ENCODE data around the gene FOXRED2.
A peak's percentile ranks its signal among the peaks of the same experiment; 100 is the strongest.

The FOXRED2 gene

DNA sequence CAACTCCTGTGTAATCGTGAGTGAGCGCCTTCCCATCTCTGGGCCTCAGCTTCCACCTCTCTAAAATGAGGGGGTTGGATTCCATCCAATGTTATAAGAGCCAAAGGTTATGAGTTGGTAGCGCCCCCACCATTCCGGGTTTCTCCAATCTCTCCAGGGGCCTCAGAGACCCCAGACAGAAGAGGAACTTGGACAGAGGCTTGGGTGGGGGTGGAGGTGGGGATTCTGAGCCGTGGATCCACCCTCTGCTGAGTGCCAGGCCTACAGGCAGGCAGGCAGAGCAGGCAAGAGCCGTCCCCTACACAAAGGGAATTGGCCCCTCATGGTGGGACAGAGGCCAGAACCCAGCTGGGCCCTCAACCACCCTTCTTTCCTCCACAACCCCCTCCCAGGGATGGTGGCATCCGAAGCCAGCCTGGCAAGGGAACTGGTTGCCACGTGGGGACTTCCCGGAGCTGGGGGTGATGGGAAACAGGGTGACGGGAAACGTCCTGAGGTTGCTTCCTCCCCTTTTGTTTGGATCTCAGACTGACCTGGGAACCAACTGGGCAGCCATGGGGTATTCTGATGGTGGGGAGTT is 57.2 kb downstream of the FOXRED2 start:
- H3K4me3 ChIP-seq (ENCODE audit: control insufficient read depth, low read depth, low read length) = no peak overlapping the region
- TF ChIP-seq, protein P1, sequence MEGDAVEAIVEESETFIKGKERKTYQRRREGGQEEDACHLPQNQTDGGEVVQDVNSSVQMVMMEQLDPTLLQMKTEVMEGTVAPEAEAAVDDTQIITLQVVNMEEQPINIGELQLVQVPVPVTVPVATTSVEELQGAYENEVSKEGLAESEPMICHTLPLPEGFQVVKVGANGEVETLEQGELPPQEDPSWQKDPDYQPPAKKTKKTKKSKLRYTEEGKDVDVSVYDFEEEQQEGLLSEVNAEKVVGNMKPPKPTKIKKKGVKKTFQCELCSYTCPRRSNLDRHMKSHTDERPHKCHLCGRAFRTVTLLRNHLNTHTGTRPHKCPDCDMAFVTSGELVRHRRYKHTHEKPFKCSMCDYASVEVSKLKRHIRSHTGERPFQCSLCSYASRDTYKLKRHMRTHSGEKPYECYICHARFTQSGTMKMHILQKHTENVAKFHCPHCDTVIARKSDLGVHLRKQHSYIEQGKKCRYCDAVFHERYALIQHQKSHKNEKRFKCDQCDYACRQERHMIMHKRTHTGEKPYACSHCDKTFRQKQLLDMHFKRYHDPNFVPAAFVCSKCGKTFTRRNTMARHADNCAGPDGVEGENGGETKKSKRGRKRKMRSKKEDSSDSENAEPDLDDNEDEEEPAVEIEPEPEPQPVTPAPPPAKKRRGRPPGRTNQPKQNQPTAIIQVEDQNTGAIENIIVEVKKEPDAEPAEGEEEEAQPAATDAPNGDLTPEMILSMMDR (conservative IDR thresholded peaks at IDR 0.05; ENCODE audit: control insufficient read depth, insufficient read depth, low read depth, low read length) = no peak
- DNase-seq (ENCODE audit: low read depth) = no peak

DNA sequence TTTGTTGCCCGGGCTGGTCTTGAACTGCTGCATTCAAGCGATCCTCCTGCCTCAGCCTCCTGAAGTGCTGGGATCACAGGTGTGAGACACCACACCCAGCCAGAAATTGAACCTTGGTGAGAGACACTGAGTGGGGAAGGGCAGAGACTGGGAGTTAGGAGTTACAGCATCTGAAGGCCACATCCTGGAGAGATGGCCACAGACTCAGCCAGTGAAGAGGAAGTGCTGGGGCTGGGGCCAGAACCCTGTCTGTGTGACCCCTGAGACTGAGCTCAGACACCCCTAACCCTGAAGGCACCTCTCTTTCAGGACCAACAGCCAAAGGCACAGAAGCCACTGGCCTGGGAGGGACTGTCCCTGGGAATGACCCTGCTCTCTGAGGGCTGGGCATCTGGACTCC is 59.2 kb downstream of the FOXRED2 start:
- H3K4me3 ChIP-seq (ENCODE audit: control insufficient read depth, low read depth, low read length) = no peak overlapping the region
- TF ChIP-seq, protein P1 (conservative IDR thresholded peaks at IDR 0.05; ENCODE audit: control insufficient read depth, insufficient read depth, low read depth, low read length) = no peak
- no peak for DNase-seq (ENCODE audit: low read depth)

DNA sequence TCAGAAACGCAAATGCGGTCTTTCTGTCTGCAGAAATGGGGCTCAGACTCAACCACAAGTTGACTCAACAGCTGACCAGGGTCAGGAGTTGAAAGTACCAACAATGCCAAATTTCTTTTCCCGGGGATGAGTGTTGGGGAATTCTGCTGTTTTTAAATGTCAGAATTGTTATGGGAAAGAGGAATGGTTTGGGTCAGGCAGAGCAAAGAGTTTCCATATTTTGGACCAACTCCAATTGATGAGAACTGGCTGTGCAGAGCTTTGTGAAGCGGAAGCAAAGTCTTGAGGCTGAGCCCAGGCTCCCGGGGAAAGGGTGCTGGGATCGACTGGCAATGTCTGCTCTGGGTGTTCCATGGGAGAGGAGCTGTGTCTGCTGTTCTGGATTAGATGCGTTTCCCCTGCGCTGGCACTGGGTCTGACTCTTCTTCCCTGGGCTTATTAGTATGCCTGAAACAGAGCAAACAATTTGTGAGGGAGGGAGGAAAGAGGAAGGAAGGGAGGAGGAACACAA is 61.6 kb downstream of the FOXRED2 start:
- peak; percentile 96 for DNase-seq (ENCODE audit: low read depth)

DNA sequence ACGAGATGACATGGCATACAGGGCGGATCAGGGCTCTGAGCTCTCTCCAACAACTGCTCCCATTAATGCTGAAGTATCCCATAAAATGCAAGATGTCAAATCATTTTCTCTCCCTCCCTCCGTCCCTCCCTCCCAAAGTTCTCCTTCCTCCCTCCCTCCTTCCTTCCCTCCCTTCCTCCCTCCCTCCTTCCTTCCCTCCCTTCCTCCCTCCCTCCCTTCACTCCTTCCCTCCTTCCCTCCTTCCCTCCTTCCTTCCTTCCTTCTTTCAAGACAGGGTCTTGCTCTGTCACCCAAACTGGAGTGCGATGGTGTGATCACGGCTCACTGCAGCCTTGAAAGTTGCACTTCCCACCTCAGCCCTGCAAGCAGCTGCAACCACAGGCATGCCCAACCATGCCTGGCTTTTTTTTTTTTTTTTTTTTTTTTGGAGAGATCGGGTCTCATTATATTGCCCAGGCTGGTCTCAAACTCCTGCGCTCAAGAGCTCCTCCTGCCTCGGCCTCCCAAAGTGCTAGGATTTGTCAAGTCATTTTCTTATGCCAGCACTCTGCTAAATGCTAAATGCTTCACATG is 63.6 kb downstream of the FOXRED2 start:
- DNase-seq (ENCODE audit: low read depth) = no peak

More for the DNA sequence above, 61.6 kb downstream of the FOXRED2 start:
- no peak overlapping the region for H3K4me3 ChIP-seq (ENCODE audit: control insufficient read depth, low read depth, low read length)
- TF ChIP-seq, protein P1 (conservative IDR thresholded peaks at IDR 0.05; ENCODE audit: control insufficient read depth, insufficient read depth, low read depth, low read length) = no peak

DNA sequence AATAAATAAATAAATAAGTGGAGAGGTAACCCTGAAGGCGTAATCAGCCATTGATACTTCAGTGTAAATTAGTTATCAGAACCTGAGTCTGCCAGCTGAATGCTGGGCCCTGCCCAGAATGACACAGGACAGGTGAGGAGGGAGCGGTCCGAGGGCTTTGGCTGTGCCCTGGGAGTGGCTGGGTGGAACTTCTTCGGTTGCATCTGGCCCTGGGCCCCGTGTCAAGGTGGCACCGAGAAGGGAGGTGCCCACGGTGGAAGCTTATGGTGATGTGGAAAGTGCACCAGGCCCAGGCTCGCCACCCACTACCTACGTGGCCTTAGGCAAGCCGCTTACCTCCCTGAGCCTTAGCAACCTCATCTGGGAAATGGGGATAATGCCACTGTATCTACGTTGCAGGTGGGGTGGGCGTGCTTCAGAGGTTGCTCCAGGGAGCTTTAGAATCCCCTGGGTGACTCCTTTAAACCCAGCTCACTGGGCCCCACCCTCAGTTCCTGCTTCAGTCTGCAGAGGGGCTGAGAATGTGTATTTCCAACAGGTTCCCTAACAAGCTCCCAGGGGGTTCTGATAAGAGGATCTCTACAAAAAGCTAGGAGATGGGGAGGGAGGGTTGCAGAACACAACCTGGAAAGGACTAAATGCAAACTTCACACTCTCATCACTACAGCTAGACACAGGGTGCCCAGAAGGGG is 64.2 kb downstream of the FOXRED2 start:
- DNase-seq (ENCODE audit: low read depth) = no peak
- no peak overlapping the region for H3K4me3 ChIP-seq (ENCODE audit: control insufficient read depth, low read depth, low read length)
- TF ChIP-seq, protein P1 (conservative IDR thresholded peaks at IDR 0.05; ENCODE audit: control insufficient read depth, insufficient read depth, low read depth, low read length) = no peak

More for the DNA sequence above, 63.6 kb downstream of the FOXRED2 start:
- H3K4me3 ChIP-seq (ENCODE audit: control insufficient read depth, low read depth, low read length) = no peak overlapping the region
- TF ChIP-seq, protein P1 (conservative IDR thresholded peaks at IDR 0.05; ENCODE audit: control insufficient read depth, insufficient read depth, low read depth, low read length) = no peak

DNA sequence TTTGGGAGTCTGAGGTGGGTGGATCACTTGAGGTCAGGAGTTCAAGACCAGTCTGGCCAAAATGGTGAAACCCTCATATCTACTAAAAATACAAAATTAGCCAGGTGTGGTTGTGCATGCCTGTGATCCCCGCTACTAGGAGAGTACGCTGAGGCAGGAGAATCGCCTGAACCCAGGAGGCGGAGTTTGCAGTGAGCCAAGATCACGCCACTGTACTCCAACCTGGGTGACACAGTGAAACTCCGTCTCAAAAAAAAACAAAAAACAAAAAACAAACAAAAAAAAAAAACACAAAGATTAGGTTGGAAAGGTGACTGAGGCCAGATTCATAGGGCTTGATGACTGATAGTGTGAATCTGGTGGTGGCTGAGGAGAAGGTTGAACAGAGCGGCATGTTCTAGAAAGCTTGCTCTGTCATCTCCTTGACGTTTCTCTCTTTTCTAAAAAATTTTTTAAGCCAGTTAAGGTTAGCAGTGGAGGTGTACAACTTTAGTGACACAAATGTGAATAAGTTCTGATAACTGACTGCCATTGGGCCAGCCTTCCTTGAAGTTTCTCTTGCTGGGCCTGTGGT is 66.3 kb downstream of the FOXRED2 start:
- TF ChIP-seq, protein P1 (conservative IDR thresholded peaks at IDR 0.05; ENCODE audit: control insufficient read depth, insufficient read depth, low read depth, low read length) = no peak
- no peak for DNase-seq (ENCODE audit: low read depth)

More for the DNA sequence above, 66.3 kb downstream of the FOXRED2 start:
- no peak overlapping the region for H3K4me3 ChIP-seq (ENCODE audit: control insufficient read depth, low read depth, low read length)

All from fibroblast of mammary gland (primary cell).